KOPT-K1 (cell line): Measurements from ENCODE around the gene DLX1.

ENCODE experiments used
- H3K27ac ChIP-seq: fragments of 200-600 bp; sonication (generic); 2 replicates; pipeline ENCODE4 v1.5.1; 2016; ENCODE audit warnings: antibody characterized with exemption, mild to moderate bottlenecking, low read depth, low read length; ENCODE audit not compliant: poor library complexity, severe bottlenecking
- H3K36me3 ChIP-seq: fragments of 200-600 bp; sonication (generic); 2 replicates; pipeline ENCODE4 v1.5.1; 2017; ENCODE audit warnings: antibody characterized with exemption, mild to moderate bottlenecking, low read length, moderate library complexity; ENCODE audit not compliant: insufficient read depth
- H3K9me3 ChIP-seq: fragments of 200-600 bp; sonication (generic); 2 replicates; pipeline ENCODE4 v1.5.1; 2017; ENCODE audit warnings: antibody characterized with exemption, low read length, mild to moderate bottlenecking; ENCODE audit not compliant: insufficient read depth, poor library complexity, severe bottlenecking

Gene DLX1

DNA sequence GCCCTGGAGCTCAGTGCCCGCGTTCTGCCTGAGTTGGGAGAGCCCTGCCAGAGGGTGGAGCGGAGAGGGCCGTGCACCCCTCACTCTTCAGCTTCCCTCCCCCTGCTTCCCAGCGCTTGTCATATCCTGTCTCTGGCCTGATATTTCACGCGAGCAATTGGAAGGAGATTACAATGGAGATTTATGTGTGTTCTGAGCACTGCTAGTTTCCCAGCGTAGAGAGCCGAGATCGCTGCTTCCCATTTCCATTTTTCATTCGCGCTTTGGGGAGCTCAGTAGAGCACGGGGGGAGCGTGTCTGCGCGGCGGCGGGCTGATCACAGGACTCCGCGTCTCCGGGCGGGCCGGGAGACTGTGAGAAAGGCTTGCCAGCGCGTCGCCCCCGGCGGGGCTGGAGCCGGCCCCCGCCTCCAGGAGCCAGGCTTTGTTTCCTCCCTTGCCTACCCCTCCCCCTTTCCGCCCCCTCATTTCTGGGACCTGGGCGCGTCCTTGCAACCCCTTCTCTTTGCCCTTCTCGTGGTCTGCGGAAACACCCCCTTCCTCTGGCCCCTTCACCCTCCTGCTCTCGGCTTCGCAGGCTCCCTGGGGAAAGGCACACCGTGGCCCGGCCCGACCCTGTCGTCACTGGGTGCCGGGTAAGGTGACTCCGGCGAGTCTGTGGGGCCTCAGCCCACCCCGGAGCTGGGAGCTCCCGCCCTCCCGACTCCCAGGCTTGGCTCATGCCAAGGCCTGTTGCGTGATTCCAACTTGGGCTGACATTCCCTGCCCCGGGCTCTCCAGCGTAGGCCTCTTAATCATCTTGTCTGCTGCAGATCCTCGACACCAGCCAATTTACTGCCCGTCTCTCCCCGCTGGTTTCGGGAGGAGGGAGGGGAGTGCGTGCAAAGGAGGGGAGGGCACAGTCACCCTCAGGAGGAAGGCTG lies 11.6 kb downstream of the DLX1 start:
- no peaks in the 10 kb centered on the region for H3K9me3 ChIP-seq
- H3K36me3 ChIP-seq, result no peaks in the 10 kb centered on the region
- H3K27ac ChIP-seq, result no peak overlapping the region

DNA sequence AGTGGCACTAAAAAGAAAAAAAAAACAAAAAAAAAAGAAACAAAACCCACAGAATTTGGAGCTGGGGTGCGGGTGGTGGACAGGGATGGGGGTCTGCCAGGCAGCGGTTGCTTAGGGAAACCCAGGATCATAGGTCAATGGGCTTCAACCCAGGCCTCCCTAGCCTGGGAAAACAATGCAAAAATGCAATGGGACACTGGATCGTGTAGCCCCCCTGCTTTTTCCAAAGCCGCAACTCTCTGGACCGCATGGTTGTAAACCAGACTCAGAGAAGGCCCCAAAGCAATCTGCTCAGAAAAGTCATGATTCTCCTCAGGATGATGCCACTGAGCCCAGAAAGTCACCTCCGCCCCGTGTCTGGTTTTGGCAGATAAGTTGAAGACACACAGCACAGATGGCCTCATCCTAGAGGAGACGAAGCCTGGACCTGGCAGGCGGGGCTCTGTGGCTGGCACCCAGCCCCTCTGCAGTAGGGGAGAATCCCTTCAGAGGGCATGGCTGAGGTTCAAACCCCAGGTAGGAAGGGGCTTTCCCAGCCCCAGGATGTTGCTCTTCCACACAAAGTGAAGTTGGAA lies 12.3 kb downstream of the DLX1 start:
- Histone ChIP-seq H3K36me3 (no peaks in the 10 kb centered on the region), H3K9me3 (no peaks in the 10 kb centered on the region), H3K27ac (no peak overlapping the region)

DNA sequence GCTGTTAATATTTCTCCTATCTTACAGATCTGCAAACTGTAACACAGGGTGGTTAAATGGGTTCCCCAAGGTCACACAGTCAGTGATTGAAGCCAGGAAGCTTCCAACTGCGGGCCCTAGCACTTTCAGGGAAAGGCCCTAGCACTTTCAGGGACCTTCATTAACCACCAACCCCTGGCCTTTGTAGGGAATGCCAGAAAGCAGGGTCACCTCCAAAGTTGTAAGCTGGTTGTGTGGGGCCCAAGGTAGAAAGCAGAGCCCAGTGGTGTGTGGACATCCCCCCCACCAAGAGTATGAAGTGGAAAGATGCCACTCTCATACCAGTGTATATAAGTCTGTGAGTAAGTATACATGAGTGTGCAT lies 13.0 kb downstream of the DLX1 start:
- H3K27ac ChIP-seq, result no peak overlapping the region

DNA sequence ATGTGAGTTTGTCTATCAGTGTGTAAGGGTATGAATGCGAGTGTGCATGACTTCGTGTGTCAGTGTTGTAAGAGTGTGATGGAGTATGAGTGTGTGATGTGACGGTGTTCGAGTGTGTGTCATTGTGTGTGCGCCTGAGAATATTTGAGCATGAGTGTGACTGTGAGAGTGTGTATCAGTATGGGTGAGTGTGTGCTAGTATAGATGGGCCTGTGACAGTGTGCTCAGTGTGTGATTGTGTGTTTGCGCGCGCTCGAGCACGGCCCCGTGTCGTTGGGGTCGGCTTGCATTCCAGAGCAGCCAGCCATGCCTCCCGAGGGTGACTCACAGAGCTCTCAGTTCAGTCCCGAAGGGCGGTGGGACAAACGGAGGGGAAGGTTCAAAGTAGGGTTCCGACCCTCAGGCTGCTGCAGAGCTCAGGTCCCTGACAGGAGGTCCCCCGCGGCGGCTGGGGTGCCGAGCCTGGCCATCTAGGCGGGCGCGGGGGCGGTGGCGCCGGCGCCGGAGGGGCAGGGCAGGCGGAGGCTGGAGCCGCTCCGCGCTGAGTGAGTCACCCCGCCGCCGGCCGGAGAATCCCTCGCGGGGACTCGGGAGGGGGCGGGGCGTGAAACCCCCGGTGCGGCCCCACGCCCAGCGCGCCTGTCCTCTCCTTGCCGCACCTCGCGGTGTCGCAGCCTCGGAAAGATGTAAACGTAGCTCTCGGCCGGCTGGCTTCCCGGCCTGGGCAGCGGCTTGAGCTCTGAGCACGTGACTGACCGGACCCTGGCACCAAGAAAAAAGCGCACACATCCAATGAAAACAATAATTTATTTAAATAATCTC lies 13.6 kb downstream of the DLX1 start:
- H3K9me3 ChIP-seq, result no peaks in the 10 kb centered on the region
- no peaks in the 10 kb centered on the region for H3K36me3 ChIP-seq
- no peak overlapping the region for H3K27ac ChIP-seq

More for the DNA sequence above, 13.0 kb downstream of the DLX1 start:
- H3K36me3 ChIP-seq, result no peaks in the 10 kb centered on the region
- H3K9me3 ChIP-seq, result no peaks in the 10 kb centered on the region

DNA sequence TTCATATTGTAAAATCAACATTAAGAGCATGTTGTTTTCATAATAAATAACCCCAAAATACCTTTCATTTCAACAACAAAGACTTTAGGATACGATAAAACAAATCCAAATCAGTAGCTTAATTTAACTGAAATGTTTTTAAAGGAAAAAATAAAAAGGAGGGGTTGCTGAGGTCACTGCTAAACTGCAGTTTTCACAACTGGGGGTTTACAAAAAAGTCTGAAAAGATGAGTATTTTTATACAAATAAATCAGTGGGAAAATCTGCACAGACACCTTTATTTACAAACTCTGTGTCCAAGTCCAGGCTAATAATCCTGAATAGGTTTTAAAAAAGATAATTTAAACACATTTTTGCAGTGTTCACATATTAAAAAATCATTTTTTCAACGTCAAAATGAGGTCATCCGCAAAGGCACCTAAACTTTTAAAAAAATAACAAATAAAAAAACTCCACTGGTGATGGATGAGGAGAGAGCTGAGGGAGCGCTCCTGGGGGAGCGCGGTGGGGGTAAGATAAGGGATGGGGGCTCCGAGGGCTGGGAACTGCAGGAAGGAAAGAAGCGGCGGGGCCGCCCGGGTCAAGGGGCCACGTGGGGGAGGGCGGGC lies 14.3 kb downstream of the DLX1 start:
- Histone ChIP-seq H3K9me3 (no peaks in the 10 kb centered on the region), H3K36me3 (no peaks in the 10 kb centered on the region), H3K27ac (no peak overlapping the region)

DNA sequence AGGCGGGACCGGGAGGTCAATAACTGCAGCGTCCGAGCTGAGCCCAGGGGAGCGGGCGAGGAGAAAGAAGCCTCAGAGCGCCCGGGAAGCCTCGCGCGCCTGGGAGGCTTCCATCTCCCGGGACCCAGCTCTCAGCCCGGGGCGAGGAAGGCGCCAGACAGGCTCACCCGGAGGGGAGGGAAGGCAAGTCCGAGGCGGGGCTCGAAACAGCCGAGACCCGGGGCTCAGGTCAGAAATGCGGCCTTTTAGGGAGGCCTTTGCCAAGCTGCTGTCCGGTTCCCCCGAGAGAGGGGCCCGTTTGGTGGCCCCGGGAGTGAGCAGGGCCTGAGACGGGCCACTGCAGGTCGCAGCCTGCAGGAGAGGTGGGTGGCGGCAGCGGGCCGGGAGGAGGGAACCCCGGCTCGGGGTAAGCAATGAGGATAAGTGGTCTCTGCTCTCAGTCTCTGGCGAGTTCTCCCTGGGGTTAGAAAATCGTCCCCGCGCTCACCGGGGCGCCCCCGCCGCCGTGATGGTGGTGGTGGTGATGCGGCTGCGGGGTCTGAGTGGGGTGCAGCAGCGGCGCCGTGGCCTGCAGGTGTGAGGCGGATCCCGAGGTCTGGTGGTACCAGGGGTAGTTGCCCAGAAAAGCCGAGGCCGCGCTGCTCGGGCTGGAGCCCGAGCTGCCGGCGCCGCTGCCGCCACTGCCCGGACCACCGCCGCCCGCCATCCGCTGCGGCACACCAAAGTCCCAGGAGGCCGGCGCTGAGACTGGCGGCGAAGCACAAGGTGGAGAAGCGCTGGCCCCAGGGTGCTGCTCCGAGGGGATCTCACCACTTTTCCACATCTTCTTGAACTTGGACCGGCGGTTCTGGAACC lies 15.0 kb downstream of the DLX1 start:
- H3K27ac ChIP-seq, result no peak overlapping the region

DNA sequence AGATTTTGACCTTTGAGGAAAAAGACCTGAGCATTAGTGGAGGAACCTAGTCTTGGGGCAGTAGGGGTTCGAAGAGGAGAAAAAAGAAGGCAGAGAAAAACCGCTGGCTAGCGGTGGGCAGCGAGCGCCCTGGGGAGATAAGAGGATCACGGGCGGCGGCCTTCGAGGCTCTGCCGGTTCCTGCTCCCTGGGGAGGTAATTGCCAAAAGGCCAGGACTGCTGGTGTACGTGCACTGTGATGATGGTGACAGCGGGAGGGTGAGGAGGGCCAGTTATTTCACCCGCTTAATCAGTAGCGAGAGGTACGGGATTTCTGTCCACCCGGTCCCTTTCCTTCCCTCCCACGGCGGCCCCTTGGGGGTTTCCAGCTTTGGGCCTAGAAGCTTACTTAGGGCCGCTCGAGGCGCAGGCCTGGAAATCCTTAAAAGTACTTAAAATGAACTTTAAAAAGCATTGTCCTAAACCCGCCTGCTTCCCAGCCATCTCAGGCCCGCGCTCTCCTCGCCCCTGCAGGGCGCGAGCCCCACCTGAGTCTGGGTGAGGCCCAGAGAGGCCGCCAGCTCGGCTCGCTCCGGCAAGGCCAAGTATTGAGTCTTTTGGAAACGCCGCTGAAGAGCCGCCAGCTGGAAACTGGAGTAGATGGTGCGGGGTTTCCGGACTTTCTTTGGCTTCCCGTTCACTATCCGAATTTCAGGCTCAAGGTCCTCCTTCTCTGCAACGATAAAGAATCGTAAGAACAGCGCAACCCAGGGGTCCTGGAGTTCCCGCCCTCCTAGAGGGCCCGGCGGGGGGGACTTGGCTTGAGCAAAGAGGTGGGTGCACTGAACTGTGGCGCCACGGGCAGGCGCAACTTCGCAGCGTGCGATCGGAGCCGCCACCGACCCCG lies 15.9 kb downstream of the DLX1 start:
- Histone ChIP-seq H3K9me3 (no peaks in the 10 kb centered on the region), H3K27ac (no peak overlapping the region), H3K36me3 (no peaks in the 10 kb centered on the region)

More for the DNA sequence above, 15.0 kb downstream of the DLX1 start:
- no peaks in the 10 kb centered on the region for H3K9me3 ChIP-seq
- H3K36me3 ChIP-seq, result no peaks in the 10 kb centered on the region

DNA sequence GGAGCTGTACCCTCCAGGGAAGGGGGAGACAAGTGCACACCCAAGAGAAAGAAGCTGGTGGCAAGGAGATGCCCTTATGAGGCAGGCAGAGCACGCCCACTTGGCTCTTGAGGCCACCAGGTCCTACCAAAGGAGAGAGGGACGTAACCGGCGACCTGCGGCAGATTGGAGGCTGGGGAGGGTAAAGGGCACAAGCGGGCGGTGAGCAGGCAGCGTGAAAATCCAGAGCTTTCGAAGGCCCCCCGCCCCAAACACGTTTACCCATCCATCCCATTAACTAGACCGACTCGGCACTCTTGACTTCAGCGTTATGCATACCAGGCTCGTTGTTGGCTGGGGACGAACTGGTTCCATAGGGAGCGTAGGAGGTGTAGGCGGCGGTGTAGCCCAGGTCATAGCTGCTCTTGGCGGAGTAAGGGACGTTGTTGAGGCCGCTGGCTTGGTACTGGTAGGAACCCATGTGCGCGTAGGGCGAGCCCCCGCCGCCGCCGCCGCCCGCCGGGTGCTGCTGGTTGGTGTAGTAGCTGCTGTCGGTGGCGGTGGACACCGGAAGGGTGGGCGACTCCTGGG lies 16.6 kb downstream of the DLX1 start:
- no peak overlapping the region for H3K27ac ChIP-seq
- H3K36me3 ChIP-seq, result no peaks in the 10 kb centered on the region
- no peaks in the 10 kb centered on the region for H3K9me3 ChIP-seq

DNA sequence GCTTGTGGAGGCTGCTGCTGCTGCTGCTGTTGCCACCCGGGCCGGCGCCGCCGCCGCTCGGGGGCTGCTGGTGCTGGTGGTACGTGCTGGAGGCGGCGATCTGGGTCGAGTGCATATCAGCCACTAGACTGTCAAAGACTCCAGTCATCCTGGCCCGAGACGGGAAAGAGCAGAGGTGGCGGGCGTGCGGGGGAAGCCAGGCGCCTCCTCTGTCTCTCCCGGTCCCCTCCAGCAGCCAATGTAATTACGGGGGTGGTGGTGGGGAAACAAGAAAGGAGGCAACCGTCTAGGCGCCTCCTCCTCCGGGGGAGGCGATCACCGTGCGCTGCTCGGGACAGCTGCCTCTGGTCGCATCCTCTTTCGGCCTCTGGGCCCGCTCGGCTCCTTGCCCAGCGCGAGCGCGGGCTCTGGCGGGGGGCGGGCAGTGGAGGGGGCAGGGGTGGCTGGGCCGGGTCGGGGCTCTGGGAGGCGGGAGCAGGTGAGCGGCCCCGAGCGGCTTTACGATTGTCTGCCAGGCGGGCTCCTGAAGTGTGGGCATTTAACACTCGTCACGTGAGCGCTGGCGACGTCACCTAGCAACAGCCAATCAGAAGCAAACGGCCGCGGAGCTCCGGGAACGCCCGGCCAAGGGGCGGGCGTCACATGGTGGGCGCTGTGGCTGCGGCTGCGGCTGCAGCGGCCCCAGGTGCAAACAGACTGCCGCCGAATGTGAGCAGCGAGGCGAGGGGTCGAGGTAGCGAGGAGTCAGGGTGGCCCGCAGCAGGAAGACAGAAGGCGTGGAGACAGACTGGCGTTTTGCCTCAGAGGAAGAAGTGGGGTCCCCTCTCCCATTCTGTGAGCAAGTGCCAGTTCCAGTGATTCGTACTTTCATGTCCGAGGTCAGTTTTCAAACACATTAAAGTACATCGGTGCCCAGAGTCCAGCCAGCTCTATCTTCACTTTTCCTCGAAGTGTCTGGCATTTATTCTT lies 17.4 kb downstream of the DLX1 start, which contains the start of gene DLX2:
DLX2 (minus strand) TSS at position 510 of the 969 bp plus-strand sequence; CDS start at position 148, 362 bp downstream.
- Histone ChIP-seq H3K9me3 (no peaks in the 10 kb centered on the region), H3K27ac (no peak within 1 kb of the TSS), H3K36me3 (no peaks in the 10 kb centered on the region)

DNA sequence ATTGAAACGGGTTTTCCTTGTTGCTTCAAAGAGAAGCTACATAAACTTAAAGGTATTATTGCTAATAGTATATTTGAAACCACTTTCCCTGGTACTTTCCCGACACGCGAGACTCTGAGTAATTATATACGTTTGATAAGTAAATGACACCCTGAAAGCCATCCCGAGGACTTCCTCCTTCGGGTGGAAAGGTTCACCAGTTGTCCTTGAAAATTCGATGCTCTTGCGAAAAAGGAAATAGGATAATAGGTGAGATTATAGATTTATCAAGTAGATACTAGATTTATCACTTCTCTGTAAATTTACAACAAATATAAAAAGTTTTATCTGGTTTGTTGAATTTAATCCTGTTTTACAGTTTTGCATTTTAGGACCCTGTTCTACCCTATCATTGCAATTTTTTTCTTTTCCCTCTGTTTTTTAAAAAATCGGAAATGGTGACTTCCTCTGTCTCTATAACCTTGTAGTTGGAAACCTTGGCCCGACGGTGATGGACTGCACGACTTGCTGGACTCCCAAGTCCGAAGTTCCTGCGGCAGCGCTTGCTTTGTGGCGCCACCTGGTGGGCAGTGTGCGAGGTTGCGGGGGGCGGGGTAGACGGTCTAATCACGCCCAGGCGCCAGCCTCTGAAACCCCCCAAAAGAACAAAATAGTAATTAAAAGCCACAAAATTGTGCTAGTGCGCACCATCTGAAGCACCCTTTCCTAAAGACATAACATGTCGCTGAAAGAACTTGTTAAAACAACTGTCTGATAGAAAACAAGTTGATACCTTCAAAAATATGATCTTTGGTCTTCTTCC lies 18.4 kb downstream of the DLX1 start:
- H3K9me3 ChIP-seq, result no peaks in the 10 kb centered on the region
- no peaks in the 10 kb centered on the region for H3K36me3 ChIP-seq
- no peak overlapping the region for H3K27ac ChIP-seq

DNA sequence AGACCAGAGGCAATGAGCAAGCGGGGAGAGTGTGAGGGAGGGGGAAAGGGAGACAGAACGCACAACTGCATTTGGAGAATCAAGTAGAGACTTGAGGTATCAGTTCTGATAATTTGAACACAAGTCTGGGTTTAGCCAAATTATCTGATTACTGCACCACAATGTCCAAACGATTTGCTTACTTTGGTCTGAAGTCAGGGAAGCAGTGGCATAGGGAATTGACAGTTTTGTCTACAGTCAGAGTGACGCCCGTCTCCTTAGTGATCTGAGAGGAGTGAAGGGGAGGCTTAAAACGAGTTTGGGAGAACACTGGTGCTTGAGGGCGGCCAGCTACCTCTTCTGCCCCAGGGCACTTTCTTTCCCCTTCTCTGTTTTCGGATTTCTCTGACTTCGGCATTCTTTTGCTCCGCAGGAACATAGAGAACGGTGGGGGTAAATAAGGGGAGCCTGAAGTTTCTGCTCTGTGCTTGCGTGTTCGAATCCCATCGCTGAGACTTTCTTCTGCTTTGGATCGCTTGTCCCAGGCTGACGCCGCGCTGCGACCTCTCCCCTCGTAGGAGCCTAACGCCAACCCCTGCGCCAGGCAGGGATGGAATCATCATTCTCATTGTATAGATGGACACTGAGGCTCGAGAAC lies 20.3 kb downstream of the DLX1 start:
- no peak overlapping the region for H3K27ac ChIP-seq

More for the DNA sequence above, 20.3 kb downstream of the DLX1 start:
- no peaks in the 10 kb centered on the region for H3K36me3 ChIP-seq
- no peaks in the 10 kb centered on the region for H3K9me3 ChIP-seq
